NCI-H69 (cell line): ENCODE measurements around the gene ABHD14A.

Source experiments
- DNase-seq: peaks from one replicate; lab custom pipeline; 2025; lab: John Stamatoyannopoulos, UW

ABHD14A gene

DNA sequence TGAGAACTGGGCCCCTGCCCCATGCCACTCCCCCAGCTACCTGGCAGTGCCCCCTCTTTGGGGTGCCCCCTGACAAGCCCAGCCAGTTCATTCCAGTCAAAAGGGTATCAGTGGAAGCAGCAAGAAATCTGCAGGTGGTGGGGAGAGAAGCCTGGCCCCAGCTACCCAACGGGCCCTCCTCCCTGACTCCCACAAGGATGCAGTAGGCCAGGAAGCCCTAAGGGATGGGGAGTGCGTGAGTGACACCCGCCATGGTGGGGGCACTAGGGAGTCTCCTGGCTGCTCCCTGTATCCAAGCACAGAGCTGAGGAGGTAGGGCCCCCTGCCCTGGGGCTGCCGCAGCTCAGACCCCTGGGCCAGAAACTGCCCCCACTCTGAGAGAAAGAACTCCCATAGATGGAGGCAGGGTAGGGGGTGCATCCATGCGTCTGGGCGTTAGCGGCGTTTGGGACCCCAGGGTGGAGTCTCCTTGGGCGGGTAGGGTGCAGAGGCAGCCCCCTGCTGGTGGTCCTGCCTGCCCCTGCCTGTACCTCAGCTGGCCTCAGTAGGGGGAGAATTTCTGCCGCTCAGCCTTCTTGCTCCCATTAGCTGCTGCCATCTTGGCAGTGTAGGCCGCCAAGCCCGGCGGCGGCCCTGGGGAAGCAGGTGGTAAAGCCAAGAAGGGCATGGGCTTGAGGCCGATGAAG lies 17.2 kb upstream of the ABHD14A start:
- no peak for DNase-seq

- no peak for DNase-seq
Observed at GRCh38 chr3:51958603-51959521, 16.0 kb upstream of the ABHD14A start.

DNA sequence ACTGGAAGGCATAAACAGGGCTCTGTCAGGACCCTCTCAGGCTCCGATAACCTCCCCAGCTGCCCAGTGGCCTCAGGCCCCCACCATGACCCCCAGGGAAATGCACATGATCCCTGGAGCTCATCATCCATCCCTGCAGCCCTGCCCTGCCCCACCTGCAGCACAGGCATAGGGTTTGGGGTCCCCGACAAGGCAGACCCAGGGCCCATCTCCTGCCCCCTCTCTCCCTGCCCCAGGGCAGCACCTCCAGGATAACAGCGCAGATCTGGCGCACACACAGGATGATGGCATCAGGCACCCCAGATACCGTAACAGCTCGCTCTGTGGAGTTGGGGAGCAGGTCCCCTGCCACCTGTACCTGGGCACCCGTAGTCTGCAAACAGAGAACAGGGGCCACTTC lies 15.2 kb upstream of the ABHD14A start:
- DNase-seq: no peak

DNA sequence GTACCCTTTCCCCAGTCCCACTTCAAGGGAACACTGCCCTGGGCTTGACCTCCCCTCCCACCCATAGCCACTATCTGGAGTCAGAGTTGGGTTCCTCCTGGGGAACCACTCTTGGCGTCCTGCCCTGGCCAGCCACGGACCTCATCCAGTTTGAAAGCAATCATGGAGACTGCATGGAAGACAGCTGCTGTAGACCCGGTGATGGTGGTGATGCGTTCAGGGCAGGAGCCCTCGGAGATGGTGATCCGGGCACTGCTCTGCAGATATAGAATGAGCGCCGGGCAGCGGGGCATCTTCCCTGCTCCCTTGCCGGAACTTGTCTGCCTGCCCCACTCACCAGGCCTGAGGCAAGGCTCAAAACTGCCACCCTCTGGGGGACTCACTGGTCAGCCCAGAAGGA lies 14.5 kb upstream of the ABHD14A start:
- DNase-seq: no peak

DNA sequence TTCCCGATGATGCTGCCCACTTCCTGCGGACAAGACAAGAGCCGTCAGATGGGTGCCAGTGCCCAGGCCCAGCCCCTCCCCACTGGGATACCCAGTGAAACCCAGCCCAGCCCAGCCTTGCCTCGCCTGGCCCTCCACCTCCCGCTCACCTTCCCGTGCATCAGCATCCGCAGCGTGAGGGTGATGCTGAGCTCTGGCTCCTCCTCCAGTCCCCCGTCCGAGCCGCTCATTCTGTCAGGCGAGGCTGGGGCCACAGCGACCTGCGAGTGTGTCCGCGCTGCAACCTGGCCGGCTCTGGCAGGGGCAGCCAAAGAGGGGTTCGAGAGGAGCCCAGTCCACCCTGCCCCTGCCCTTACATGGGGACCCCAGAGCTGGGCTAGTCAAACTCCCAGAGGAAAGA lies 13.9 kb upstream of the ABHD14A start:
- DNase-seq: no peak

DNA sequence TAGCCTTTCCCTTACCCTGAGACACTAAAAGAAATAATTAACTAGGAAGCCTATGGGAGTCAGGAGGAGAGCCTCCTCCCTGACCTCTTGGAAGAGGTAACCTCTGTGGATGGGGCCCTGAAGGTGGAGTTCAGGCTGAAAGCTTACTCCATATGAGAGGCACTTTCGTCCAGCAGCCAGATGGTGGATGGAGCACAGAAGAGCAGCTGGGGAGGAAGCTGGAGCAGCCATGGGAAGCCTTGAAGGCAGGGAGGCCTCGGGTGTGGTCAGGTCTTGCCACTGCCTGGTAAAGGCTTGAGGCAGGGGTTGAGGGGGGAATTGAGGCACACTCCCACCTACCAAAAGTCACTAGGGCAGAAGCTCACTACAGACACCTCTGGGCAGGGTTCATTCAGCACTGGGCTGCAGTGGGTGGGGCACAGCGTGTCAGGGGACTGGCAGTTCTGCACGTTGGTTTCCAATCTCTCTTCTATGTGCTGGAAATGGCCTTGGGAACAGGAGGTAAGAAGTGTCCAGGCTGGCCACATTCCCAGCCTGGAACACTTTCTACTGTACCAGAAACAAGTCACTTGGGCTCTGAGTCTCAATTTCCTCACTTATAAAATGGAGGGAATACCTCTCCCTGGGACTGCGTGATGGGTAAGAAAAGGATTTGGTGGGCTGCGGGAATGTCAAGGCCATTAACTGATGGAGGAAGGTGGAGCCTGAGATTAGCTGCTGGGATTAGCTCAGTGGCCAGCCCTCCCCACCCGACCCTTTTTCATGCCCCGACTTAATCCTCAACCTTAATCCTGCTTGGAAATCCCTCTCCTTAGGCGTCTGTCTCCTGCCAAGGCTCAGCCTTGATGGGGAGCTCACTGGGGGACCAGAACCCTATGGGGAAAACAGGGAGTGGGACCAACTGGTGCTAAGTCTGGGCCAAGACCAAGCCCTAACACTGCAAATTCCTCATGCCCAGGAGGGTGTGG lies 13.0 kb upstream of the ABHD14A start:
- DNase-seq: no peak

GRCh38 chr3:51962854-51963530 lies 11.9 kb upstream of the ABHD14A start:
- DNase-seq: peak; percentile 23

DNA sequence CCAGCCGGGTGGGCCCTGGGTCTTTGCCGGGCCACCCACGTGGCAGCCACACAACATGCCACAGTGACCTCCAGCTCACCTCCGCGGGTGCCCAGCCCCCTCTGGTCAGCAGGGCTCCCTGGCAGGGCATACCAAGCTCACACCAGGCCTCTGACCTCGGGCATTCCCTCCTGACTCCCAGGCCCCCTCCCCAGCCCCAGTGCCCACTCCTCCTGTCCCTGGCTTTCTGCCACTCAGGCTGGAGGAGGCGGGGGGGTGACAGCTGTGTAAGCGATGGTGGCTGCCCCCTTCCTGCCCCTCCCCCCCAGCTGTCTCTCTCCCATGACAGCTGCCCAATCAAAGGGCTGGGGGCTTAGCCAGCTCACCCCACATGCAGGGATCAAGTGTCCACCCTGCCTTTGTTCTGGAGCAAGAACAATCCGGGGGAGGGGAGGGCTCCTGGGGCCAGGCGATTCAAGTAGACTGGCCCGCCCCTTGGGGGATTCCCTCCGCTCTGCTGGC lies 10.9 kb upstream of the ABHD14A start:
- peak; percentile 90 for DNase-seq

- DNase-seq: no peak
Observed at GRCh38 chr3:51964521-51964920, 10.3 kb upstream of the ABHD14A start.

DNA sequence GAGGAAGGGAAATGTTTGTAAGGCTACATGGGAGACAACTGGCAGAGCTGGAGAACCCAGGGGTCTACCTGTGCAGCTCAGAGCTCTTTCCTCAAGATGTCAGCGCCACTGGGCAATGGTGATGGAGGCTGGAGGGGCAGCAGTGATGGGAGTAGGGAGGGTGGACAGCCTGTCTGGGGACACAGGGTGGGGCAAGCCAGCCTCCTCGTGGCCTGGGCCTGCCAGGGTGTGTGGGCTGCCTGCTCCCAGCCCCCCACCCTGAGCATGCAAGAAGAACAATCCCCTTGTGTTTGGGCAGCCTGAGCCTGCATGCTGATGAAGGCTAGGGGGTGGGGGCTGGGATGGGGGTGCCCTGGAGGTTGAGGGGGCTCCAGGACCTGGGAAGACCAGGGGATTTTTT lies 8.8 kb upstream of the ABHD14A start:
- no peak for DNase-seq

- DNase-seq: peak; percentile 31
Observed at GRCh38 chr3:51966486-51966885, 8.4 kb upstream of the ABHD14A start.

GRCh38 chr3:51966922-51967383 lies 7.9 kb upstream of the ABHD14A start:
- peak; percentile 50 for DNase-seq

GRCh38 chr3:51967384-51968169 lies 7.3 kb upstream of the ABHD14A start, which contains the start of gene PCBP4:
Gene PCBP4, minus strand, starts transcription at chr3:51967454. Its CDS starts 6,214 bp downstream, at chr3:51961240.
- DNase-seq: peak; percentile 83

DNA sequence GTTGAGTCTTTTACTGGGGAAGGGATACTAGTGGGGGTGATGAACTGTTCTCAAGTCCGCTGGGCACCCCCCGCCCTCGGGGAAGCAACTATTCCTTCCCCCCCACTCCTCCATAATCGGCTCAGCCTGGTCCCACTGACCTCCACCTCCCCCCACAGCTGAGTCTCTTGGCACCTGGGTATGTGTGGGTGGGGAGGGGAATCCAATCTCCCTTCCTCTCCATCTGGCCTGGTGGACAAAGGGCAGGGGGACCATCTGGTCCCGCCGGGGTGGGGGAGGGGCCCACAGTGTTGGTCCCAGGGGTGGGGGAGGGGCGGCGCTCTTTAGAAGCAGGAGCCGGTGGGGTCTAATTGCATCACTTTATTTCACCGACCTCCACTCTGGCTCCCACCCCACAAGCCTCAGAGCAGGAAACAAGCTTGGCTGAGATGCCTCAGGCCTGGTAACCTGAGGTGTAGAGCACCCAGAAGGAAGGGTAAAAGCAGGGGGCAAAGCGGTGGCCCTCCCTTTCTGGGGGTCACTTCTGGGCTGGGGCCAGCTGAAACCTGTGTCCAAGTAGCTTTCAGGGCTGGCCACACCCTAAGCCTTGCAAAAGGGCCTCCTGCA lies 6.6 kb upstream of the ABHD14A start:
- DNase-seq: peak; percentile 94

GRCh38 chr3:51968883-51969678 lies 5.8 kb upstream of the ABHD14A start:
- DNase-seq: peak; percentile 70

GRCh38 chr3:51969841-51970240 lies 5.0 kb upstream of the ABHD14A start:
- peak; percentile 20 for DNase-seq

GRCh38 chr3:51970606-51971300 lies 4.1 kb upstream of the ABHD14A start:
- peak; percentile 55 for DNase-seq

DNA sequence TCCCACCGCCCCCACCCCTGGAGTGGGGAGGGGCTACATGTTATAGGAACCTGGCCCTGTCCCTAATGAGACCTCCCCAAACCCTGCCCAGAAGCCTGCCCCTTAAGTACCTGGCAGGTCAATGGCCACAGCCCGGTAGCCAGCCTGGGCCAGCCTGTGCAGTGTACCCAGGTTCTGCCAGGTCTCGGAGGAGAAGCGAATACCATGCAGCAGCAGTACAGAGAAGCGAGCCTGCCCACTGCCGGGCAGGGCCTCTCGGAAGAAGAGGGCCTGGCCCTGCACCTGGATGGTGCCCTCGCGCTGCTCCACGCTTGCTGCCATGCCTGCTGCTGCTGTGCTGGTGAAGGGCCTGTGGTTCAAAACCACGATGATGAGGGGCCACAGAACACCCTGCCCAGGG lies 3.5 kb upstream of the ABHD14A start:
- no peak for DNase-seq
